ENCODE measurements around the gene FOXJ3. TPM values are rescaled to one million over a fixed set of nuclear protein-coding genes. Genes with fewer than 3 reads are reported as not detected.

Gene FOXJ3
- total RNA-seq, 1 experiment from 2014 or later, result 55.3 TPM

DNA sequence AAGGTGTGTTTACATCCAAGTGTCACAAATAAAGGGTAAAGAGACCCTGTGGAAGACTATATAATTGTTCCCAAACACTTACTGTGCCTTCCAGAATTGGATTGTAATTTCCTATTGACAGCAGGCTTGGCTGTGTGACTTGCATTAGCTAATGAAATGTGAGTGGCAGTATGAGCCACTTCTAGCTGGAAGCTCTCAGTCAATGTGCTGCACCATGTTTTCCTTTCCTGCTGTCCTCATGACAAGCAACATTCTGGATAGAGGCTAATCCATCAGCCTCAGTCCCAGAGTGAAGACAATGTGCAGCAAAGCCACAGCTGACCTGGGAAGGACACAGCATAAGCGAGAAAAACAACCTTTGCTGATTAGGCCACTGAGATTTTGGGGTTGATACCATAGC lies 5.9 kb upstream of the FOXJ3 start:
- DNase-seq (ENCODE audit: low read depth, low spot score) (no peak), ATAC-seq (peak; percentile 18)
- H3K9me3 ChIP-seq (ENCODE audit: control insufficient read depth, insufficient read depth, low read depth, low read length), result no peaks in the 10 kb centered on the region
- no peaks in the 10 kb centered on the region for H3K36me3 ChIP-seq (ENCODE audit: control insufficient read depth, insufficient read depth, low read length)
- no peaks in the 10 kb centered on the region for H3K27me3 ChIP-seq (ENCODE audit: control insufficient read depth, insufficient read depth, low read length)
- H3K4me1 ChIP-seq (ENCODE audit: control insufficient read depth, insufficient read depth, low read length), result peaks cover 39% of the 10 kb centered on the region
- ChIA-PET CTCF (no interaction called here), POLR2A (no interaction called here)
- H3K4me3 ChIP-seq (ENCODE audit: low read depth in 2 of 2, low read length in 2 of 2), result peak overlapping the region in 1 of 2 experiments; percentile 24; a peak in 1 of 4 replicates
- intact Hi-C loops (cut with micrococcal nuclease; ENCODE audit: unreplicated experiment) (no loop called here), in situ Hi-C loops (cut with HindIII; ENCODE audit: low pct_unique_long_range_greater_than_20kb, low sequenced_read_pairs) (no loop called here)
- no TSS peak for BruUV-seq (replicated peaks)
- H3K27ac ChIP-seq (ENCODE audit: low read length), result peak overlapping the region; percentile 85
- no peak for TF ChIP-seq TCF7L2 (IDR thresholded peaks at IDR 0.05; ENCODE audit: low read depth, low read length)
- no peak for TF ChIP-seq CTCF (IDR thresholded peaks at IDR 0.05)
- TF ChIP-seq SIN3A (IDR thresholded peaks at IDR 0.05; ENCODE audit: borderline replicate concordance, insufficient read depth, low read depth, low read length), result no peak
- TF ChIP-seq, protein P1, sequence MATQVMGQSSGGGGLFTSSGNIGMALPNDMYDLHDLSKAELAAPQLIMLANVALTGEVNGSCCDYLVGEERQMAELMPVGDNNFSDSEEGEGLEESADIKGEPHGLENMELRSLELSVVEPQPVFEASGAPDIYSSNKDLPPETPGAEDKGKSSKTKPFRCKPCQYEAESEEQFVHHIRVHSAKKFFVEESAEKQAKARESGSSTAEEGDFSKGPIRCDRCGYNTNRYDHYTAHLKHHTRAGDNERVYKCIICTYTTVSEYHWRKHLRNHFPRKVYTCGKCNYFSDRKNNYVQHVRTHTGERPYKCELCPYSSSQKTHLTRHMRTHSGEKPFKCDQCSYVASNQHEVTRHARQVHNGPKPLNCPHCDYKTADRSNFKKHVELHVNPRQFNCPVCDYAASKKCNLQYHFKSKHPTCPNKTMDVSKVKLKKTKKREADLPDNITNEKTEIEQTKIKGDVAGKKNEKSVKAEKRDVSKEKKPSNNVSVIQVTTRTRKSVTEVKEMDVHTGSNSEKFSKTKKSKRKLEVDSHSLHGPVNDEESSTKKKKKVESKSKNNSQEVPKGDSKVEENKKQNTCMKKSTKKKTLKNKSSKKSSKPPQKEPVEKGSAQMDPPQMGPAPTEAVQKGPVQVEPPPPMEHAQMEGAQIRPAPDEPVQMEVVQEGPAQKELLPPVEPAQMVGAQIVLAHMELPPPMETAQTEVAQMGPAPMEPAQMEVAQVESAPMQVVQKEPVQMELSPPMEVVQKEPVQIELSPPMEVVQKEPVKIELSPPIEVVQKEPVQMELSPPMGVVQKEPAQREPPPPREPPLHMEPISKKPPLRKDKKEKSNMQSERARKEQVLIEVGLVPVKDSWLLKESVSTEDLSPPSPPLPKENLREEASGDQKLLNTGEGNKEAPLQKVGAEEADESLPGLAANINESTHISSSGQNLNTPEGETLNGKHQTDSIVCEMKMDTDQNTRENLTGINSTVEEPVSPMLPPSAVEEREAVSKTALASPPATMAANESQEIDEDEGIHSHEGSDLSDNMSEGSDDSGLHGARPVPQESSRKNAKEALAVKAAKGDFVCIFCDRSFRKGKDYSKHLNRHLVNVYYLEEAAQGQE (IDR thresholded peaks at IDR 0.05; ENCODE audit: insufficient read depth in 1 of 2, low read depth in 2 of 2, low read length in 1 of 2), result no peak
- TF ChIP-seq POLR2AphosphoS5 (IDR thresholded peaks at IDR 0.05; ENCODE audit: low read depth, low read length), result no peak

DNA sequence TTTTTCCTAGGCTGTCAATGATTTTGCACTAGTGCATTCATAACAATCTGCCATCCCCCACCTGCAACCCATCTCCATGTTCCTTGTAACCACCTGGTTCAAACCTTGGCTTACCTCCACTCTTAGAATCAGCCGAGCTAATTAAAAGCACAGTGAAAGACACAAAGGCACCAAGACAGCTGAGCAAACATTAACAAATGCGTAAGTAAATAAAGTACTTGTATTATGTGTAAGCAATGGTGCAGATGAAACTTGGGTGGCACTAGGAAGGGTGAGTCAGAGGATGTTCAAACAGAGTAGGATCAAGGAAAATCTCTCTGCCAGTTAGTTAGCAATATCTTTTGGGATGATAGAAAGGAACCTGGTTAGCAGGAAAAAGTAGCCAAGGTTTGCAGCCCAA lies 5.1 kb upstream of the FOXJ3 start:
- H3K36me3 ChIP-seq (ENCODE audit: control insufficient read depth, insufficient read depth, low read length), result no peaks in the 10 kb centered on the region; the same call in 1 of the 2 replicates
- TF ChIP-seq CTCF (IDR thresholded peaks at IDR 0.05), result no peak
- no peak for TF ChIP-seq SIN3A (IDR thresholded peaks at IDR 0.05; ENCODE audit: borderline replicate concordance, insufficient read depth, low read depth, low read length)
- TF ChIP-seq TCF7L2 (IDR thresholded peaks at IDR 0.05; ENCODE audit: low read depth, low read length), result peak; percentile 97
- TF ChIP-seq POLR2AphosphoS5 (IDR thresholded peaks at IDR 0.05; ENCODE audit: low read depth, low read length), result peak; percentile 91
- TF ChIP-seq, protein P1 (IDR thresholded peaks at IDR 0.05; ENCODE audit: insufficient read depth in 1 of 2, low read depth in 2 of 2, low read length in 1 of 2), result no peak
- H3K27ac ChIP-seq (ENCODE audit: low read length), result peak overlapping the region; percentile 85
- intact Hi-C loops (cut with micrococcal nuclease; ENCODE audit: unreplicated experiment), result no loop called here
- H3K4me3 ChIP-seq (ENCODE audit: low read depth in 2 of 2, low read length in 2 of 2), result peak overlapping the region in 1 of 2 experiments; percentile 24; a peak in 2 of 4 replicates
- POLR2A ChIA-PET, result no interaction called here
- in situ Hi-C loops (cut with HindIII; ENCODE audit: low pct_unique_long_range_greater_than_20kb, low sequenced_read_pairs), result no loop called here
- DNase-seq (ENCODE audit: low read depth, low spot score) (peak; percentile 85), ATAC-seq (peak; percentile 86)
- CTCF ChIA-PET, result interaction anchor here (0.7 kb wide), 1 partner anchor 36 kb away, joined by 3 read pairs; no protein-coding TSS in a partner anchor
- no peaks in the 10 kb centered on the region for H3K9me3 ChIP-seq (ENCODE audit: control insufficient read depth, insufficient read depth, low read depth, low read length)
- no peaks in the 10 kb centered on the region for H3K27me3 ChIP-seq (ENCODE audit: control insufficient read depth, insufficient read depth, low read length)
- H3K4me1 ChIP-seq (ENCODE audit: control insufficient read depth, insufficient read depth, low read length), result peaks cover 40% of the 10 kb centered on the region
- BruUV-seq (replicated peaks), result no TSS peak
